Measurements from ENCODE around the gene RIN1.
"Not testable (repeated sequence)": the region's sequence is repeated elsewhere in the genome, so short reads cannot be mapped to it uniquely, and the experiment has no call there.

RIN1 gene

DNA sequence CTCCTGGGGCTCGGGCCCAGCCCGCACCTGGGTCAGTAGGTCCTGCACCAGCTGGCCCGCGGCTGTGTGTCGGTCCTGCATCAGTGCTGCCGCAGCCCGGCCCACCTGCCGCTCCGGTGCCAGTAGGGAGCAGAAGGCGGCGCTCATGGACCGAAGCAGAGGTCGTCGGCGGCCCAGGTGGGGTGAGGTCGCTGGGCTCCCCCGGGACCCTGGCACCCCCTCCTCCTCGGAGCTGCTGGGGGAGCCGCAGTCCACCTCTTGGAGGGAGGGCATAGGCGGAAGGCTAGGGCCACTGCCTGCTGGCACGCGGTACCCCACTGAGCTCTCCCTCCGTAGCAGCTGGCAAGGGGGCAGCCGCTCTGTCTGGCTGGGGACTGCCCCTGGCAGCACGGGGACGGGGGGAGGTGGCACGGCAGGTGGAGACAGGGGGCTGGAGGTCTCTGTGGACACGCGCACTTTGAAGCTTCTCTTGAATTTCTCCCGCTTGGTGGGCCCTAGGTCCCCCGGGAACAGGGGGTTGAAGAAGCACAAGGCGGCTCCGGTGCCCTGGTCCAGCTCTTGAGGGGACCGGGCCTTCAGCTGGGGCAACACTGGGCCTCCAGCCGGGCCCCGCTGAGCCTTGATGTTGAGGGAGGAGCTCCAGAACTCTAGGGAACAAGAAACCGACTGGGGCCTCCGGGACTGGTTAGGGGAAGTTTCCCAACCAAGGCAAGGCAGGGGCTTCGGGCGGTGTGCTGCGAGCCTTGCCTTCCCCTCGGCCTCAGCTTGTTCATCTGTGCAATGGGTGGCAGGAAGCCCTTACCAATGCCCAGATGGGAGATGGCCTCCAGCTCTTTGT lies 1.4 kb downstream of the RIN1 start:
- no peak for DNase-seq

GRCh38 chr11:66333896-66334604 lies 2.2 kb downstream of the RIN1 start:
- peak in 1 of 2 experiments; percentile 48 for DNase-seq

GRCh38 chr11:66333220-66333877 lies 2.9 kb downstream of the RIN1 start:
- DNase-seq = no peak

DNA sequence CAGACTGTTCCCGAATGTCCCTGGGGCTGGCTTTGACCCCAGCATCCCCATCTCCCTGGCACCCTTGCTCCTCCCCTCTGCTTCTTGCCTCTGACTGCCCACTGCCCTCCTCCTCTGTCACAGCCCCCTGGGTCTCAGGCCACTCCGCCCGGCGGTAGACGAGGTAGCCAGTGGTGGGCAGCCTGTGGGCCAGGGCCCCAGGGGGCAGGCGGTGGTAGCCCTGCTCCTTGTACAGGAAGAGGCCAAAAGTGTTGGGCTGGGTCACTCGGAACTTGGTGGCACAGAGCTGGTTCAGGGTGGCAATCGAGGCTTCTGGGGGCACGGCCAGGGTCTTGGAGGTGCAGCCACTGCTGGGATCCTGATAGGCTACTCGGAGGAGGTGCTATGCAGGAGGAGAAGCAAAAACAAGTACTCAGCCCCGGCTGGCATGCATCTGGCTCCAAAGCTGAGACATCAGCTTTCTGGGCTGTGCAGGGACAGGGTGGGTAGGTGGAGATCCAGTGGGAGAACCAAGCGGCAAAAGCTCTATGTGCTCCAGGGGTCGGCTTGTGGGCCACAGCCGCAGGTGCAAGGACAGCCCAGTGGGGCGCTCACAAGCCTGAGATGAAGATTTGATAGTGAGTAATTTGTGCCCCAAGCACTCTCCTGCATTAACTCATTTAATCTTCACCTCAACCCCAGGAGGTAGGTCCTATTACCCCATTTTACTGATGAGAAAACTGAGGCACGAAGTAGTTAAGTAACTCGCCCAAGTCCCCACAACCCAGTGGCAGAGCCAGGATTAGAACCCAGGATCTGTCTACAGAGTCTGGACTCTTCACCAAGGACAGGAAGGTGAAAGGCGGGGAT lies 3.6 kb downstream of the RIN1 start:
- no peak for DNase-seq

- no peak for DNase-seq
These were observed 4.5 kb downstream of the RIN1 start for GRCh38 chr11:66331542-66332370.

DNA sequence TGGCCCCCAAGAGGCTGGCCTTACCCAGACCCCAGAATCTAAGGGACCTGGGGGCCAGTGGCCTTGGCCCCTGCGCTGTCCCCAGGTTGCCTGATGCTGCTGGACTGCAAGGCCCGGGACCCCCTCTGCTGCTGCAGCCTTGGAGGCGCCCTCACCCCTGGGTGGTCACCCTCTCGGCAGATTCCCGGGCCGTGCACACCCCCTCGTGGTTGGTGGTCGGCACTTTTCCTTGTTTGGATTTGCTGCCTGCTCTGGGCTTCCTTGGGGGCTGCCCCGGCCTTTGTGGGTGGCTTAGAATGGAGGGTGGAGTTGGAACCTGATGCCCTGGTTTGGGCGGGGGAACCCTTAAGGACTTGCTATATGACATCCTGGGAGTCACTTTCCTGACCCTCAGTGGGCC lies 5.3 kb downstream of the RIN1 start:
- DNase-seq = no peak

DNA sequence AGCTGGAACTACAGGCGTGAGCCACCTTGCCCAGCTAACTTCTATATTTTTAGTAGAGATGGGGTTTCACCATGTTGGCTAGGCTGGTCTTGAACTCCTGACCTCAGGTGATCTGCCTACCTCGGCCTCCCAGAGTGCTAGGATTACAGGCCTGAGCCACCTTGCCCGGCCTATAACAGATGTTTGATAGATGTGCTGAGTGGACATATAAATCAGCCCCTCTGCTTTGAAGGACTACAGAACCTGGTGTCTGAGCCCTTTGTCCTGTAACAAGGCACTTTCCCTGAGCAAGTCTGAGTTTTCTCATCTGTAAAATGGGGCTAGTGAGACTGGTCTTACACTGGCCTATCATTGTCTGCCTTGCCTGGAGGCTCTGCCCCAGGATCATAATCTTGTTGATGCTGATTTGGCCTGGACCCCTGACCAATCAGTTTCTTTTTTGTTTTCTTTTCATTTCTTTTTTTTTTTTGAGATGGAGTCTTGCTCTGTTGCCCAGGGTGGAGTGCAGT lies 7.0 kb downstream of the RIN1 start:
- DNase-seq = no peak

DNA sequence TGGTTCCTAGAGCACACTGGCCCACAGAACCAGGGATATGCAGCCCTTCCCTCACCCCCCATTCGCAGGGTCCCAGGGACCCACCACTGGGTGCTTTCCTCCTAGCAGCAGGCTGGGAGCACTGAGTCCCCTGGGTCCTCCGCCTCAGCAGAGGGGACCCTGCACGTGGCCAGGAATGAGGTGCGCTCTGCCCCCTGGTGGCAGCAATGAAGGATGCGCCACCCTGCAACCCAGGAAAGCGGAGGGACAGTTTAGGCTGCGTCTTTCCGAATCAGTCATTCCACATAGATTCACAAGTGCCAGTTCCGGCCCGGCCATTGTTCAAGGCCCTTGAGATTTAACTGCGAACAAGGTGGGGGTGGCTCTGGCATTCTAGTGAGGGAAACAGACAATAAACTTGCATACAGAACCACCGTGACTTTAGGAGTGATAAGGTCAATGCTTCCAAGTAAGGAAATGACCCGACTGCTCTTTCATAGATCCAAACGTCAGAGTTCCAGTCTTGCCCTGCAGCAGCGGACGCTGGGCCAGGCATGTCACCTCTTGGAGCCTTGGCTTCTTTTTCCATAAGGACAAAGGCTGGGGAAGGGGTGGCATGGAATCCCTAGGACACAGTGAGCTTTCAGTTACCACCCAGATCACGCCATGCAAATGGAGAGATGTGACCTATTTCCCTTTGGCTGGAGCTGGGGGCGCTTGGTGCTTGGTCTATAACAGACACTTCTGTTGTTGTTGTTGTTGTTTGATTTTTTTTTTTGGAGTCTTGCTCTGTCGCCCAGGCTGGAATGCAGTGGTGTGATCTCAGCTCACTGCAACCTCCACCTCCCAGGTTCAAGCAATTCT lies 7.7 kb downstream of the RIN1 start:
- peak; percentile 66 to 92 for DNase-seq

DNA sequence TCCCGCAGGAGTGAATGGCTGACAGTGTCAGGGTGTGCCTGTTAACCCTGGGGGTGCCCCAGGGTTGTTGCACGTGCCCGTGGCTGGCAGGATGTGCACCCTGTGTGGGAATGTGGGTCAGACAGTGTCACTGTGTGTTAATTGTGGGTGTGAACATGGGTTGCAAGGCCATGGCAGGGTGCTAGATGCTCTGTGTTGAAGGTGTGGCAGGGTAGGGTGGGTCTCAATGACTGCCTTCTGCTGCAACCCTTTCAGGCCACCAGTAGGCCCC lies 8.3 kb downstream of the RIN1 start:
- DNase-seq = no peak

DNA sequence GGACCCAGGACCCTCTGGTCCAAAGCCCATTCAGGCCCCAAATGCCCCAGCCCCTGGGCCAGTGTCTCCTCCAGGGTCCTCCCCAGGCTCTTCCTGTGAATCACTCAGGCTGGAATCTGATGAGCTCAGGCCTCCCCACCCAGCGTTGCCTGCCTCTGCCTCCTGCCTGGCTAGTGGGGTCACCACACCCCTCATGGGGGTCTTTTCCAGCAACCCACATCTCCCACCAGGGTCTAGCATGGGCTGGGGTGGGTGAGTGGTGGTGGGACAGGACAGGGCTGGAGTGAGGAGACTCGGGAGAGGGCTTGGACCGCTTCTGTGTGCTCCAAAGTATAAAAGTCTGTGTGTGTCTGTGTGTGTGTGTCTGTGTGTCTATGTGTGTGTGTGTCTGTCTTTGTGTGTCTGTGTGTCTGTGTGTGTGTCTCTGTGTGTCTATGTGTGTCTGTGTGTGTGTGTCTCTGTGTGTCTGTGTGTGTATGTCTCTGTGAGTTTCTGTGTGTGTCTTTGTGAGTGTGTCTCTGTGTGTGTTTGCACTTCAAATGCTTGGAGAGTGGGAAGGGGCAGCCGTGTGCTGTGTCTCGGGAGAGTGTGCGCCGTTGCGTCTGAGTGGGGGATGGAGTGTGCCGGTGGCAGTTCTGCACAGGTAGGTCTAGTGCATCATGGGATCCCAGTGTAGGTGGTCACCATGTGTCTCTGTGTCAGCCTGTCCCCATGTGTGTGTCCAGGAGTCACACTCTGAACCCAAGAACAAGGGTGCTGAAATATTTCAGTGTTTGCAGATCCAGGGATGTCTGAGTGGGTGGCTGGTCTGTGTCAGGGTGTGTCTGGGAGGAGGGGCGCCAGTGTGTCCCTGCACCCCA lies 8.8 kb downstream of the RIN1 start:
- DNase-seq = no peak

- no peak for DNase-seq
These were observed 9.7 kb downstream of the RIN1 start for GRCh38 chr11:66326261-66327111.

GRCh38 chr11:66325263-66325671 lies 11.0 kb downstream of the RIN1 start:
- DNase-seq = no peak

DNA sequence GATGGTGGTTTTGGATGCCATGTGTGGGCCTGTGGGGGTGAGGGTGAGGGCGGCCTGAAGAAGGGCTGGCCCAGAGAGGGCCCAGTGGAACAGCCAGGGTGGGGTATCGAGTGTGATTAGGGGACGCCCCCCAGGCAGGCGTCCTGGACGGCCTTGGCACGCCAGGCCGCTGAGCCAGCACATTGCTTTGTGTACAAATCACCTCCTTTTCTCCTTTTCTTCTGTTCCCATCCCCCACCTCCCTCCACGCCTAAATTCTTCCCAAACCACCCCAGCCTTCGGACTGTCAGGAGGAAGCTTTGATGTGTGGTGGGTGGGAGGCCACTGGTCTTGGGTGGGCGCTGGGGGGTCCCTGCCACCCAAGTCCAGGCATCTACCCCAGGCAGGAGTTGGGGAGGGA lies 11.6 kb downstream of the RIN1 start:
- no peak for DNase-seq

GRCh38 chr11:66323684-66324083 lies 12.6 kb downstream of the RIN1 start:
- DNase-seq = no peak

GRCh38 chr11:66322732-66323427 lies 13.4 kb downstream of the RIN1 start:
- DNase-seq = no peak

GRCh38 chr11:66321606-66322005 lies 14.6 kb downstream of the RIN1 start:
- DNase-seq = no peak

GRCh38 chr11:66320748-66321147 lies 15.5 kb downstream of the RIN1 start:
- not testable (repeated sequence) for DNase-seq

GRCh38 chr11:66320289-66320688 lies 15.9 kb downstream of the RIN1 start:
- DNase-seq = not testable (repeated sequence)
